Fibroblast of mammary gland (primary cell): ENCODE measurements around the gene PARD3B.
"Not testable (repeated sequence)": the region's sequence is repeated elsewhere in the genome, so short reads cannot be mapped to it uniquely, and the experiment has no call there.

Experiments used
- DNase-seq: peaks from one replicate; pipeline ENCODE4 v3.0.0-alpha.2; 2010; ENCODE audit warnings: low read depth
- H3K4me3 ChIP-seq: 2 replicates; pipeline ENCODE4 v1.5.1; 2011; ENCODE audit warnings: low read depth, mild to moderate bottlenecking, low read length, moderate library complexity; ENCODE audit not compliant: control insufficient read depth
- CTCF ChIP-seq: conservative IDR thresholded peaks from 2 replicates; pipeline ENCODE4 v1.5.1; 2011; ENCODE audit warnings: low read depth, low read length, inconsistent platforms; ENCODE audit not compliant: control insufficient read depth, insufficient read depth

The PARD3B gene

GRCh38 chr2:205216092-205216491, 670.8 kb downstream of the PARD3B start:
- no peak for TF ChIP-seq CTCF
- H3K4me3 ChIP-seq, result no peak overlapping the region
- DNase-seq, result peak; percentile 50

GRCh38 chr2:205216580-205216979, 671.3 kb downstream of the PARD3B start:
- TF ChIP-seq CTCF, result no peak
- DNase-seq, result peak; percentile 2
- H3K4me3 ChIP-seq, result no peak overlapping the region

GRCh38 chr2:205217004-205217403, 671.7 kb downstream of the PARD3B start:
- no peak for DNase-seq
- no peak for TF ChIP-seq CTCF
- no peak overlapping the region for H3K4me3 ChIP-seq

- DNase-seq, result peak; percentile 61
- TF ChIP-seq CTCF, result no peak
- no peak overlapping the region for H3K4me3 ChIP-seq
Observed at GRCh38 chr2:205218056-205218455, 672.8 kb downstream of the PARD3B start.

- H3K4me3 ChIP-seq, DNase-seq: not testable (repeated sequence)
Observed at GRCh38 chr2:205218816-205219215, 673.5 kb downstream of the PARD3B start.

- no peak overlapping the region for H3K4me3 ChIP-seq
- no peak for DNase-seq
- no peak for TF ChIP-seq CTCF
Observed at GRCh38 chr2:205220559-205220958, 675.3 kb downstream of the PARD3B start.

- no peak for TF ChIP-seq CTCF
- H3K4me3 ChIP-seq, result no peak overlapping the region
- no peak for DNase-seq
Observed at GRCh38 chr2:205232086-205232485, 686.8 kb downstream of the PARD3B start.

GRCh38 chr2:205235434-205235833, 690.2 kb downstream of the PARD3B start:
- no peak for TF ChIP-seq CTCF
- H3K4me3 ChIP-seq, result no peak overlapping the region
- no peak for DNase-seq
